Measurements from ENCODE around the gene CDH23. TPM values are rescaled to one million over a fixed set of nuclear protein-coding genes. Genes with fewer than 3 reads are reported as not detected.

Gene CDH23
- under 0.01 and 0.14 TPM in 2 replicates for total RNA-seq

DNA sequence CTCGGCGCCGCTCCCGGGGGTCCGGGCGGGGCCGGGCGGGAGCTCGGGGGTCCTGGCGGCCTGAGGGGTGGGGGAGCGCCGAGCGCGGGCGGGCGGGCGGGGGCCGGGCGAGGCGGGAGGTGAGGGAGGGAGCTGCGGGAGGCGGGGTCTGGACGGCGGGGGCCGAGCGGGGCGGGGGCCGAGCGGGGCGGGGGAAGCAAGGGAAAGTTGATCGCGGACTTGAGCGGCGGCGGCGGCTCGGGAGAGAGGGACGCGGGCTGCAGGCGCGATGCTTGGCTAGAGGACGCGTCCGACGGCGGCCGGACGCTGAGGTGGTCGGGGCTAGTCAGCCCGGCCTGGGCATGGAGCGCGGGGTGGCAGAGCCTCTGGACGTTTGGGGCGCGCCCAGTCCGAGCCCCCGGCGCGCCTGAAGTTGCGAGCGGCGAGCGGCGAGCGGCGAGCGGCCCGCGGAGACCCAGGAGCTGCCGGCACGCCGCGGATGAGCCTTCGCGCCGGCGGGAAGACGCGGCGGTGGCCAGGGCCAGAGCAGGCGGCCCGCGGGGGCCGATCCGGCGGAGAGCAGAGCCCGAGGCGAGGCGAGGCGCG lies at the start of gene CDH23:
CDH23 (plus strand) TSS at position 210 of the 585 bp plus-strand sequence. CDS start 42,912 bp downstream, outside the sequence.

DNA sequence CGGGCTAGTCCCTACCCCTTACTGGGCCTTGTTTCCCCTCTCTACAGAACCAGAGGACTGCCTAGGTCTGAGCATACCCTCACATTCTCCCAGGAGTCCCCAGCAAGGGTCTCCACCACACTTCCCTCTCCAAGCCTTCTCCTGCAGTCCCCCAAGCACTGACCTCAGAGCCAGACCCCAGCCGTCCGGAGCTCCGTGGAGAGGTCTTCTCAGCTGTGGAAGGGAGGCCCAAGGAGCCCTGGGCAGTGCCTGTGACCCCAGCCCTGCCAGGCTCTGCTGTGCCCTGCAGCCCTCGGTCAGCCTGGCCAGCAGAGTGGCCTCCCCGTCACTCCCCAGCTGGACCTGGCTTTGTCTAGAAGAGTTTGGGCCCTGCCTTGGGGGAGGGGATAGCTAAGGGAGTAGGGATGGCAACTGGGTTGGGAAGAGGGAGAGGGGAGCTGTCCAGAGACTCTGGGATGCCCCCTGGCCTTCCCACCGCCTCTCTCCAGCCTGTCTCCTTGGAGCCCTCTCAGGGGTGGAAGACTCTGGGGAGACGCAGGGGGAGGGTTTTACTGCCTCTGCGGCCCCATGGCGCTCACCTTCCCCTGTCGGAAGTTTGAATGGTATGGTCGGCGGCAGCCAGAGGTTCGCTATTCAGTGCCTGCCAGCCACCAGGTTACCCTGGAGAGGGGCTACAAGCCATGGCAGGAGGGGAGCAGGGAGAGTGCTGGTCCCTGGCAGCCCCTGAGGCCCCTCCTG lies 322.9 kb downstream of the CDH23 start, which contains the start of gene C10orf105:
C10orf105 (minus strand) TSS at position 315 of the 738 bp plus-strand sequence. CDS start 3,441 bp downstream, outside the sequence.

DNA sequence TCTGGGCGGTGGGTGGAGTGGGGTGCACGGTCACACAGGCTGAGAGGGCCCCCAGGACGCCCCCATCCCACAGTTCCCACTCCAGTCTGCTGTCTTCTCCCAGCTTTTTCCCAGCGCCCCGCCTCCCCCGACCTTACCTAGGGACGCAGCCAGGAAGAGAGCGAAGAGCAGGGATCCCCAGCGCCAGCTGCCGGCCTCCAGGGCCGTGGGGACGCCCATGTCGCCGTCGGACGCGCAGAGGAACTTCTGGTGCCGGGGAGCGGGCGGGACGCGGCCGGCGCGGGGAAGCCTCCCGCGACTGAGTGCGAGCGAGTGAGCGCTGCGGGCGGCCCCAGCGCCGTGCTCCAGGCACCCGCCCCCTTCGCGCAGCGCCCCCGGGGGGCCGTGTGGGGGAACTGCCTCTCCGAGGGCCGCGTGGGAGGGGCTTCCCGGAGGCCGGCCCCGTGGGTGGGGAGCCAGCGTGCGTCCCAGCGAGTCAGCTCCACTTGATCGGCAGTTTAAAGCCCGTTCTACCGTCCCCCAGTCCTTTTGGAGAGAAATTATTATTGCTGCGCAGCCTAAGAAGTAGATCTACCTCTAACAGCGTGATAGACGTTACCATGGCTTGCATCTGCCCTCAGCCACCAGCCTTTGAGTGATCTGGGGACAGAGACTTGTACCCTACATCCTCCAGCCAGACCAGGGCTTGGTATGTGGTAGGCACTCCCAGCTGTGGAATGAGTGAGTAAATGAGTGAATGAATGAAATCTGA lies 376.7 kb downstream of the CDH23 start, which contains the start of gene VSIR:
VSIR (minus strand) TSS at position 300 of the 751 bp plus-strand sequence; CDS start at position 219, 81 bp downstream.

DNA sequence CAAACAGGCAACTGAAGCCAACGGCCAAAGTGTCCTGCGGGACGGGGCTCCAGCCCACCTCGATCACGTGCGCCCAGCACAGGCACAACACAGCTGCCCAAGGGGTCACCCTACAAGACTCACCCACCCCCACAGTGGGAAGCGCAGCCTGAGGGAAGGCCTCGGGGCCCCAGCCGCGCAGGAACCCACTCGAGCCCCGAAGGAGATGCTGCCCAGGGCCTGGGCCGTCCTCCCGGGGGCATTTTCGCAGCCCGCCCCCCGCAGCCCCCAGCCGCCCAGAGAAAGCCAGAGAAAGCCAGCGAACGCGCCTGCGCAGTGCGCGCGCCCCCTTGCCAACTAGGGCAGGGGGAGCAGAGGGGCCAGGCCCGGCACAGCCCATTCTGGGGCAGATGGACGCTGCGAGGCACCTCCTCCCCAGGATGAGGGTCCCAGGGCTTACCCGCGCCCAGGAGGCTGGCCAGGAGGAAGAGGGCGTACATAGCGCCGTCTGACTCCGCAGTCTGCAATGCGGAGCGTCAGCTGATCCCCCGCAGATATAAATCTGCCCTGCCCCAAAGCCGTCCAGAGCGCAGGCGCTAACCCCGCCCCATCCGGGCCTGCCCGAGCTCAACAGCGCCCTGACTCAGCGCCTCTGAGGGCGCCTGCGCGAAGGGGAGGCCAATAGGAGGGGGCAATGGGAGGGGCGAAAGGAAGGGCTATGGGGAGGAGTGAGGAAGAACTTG lies 454.2 kb downstream of the CDH23 start, which contains the start of gene PSAP:
PSAP (minus strand) TSS at position 509 of the 722 bp plus-strand sequence; CDS start at position 479, 30 bp downstream.

Other genes with a start within 250 kb of the CDH23 start
- 67.2 and 67.3 TPM in 2 replicates for gene UNC5B, start 184.3 kb upstream of the CDH23 start, total RNA-seq
- gene SLC29A3, start 77.7 kb upstream of the CDH23 start, total RNA-seq: 0.34 and 2.1 TPM in 2 replicates